K562 (cell line): ENCODE results near the gene ENTPD5. TPM values are rescaled to one million over a fixed set of nuclear protein-coding genes. Genes with fewer than 3 reads are reported as not detected.
A peak's percentile ranks its signal among the peaks of the same experiment; 100 is the strongest.

Experiments used
- ATAC-seq: fragments of 200-7000 bp; cut with Tn5 transposase; 3 replicates; pipeline ENCODE4 v1.9.1; 2020; ENCODE audit warnings: moderate library complexity
- BruUV-seq: library from RNA; stranded (reverse); fragments of 400-500 nt; replicated peaks from 2 replicates; lab custom pipeline; 2021; lab: Mats Ljungman, UMichigan
- CTCF ChIA-PET: fragments of 300-600 bp; formaldehyde crosslinking; extraction: SDS; loops from one replicate; lab custom pipeline; 2021; ENCODE audit warnings: low intra/inter-chr PET ratio; lab: Yijun Ruan, JAX
- POLR2A ChIA-PET: fragments of 300-600, 350-650 bp; sonication (Branson Sonifier 250); formaldehyde crosslinking; extraction: SDS; loops from one replicate; lab custom pipeline; 2021; ENCODE audit warnings: antibody characterized with exemption, inconsistent platforms; lab: Yijun Ruan, JAX
- DNase-seq, 4 experiments: peaks; one replicate each; pipeline versions ENCODE4 v3.0.0 to v3.0.0-alpha.2; 2011 to 2018; ENCODE audit warnings: low spot score in 3 of 4, mixed read lengths in 3 of 4; ENCODE audit errors: extremely low read depth in 1 of 4
- FAIRE-seq: peaks from 2 replicates; lab custom pipeline; 2011; peaks lifted over from hg19 to GRCh38; lab: Jason Lieb, UNC
- H2AFZ ChIP-seq: 2 replicates; pipeline ENCODE4 v1.6.0; 2011; ENCODE audit warnings: low read depth, low read length, control low read depth, inconsistent platforms
- H3K27ac ChIP-seq: fragments of 200-600 bp; 3 replicates; pipeline ENCODE4 v1.8.0; 2011; ENCODE audit warnings: low read depth, mild to moderate bottlenecking, control low read depth, inconsistent platforms, low read length, moderate library complexity, mixed read lengths; ENCODE audit errors: extremely low read depth
- H3K27me3 ChIP-seq, 2 experiments: fragments of 300-600 bp in 1 of 2; 2 replicates in 1 of 2; 3 replicates in 1 of 2; pipeline versions ENCODE4 v1.6.0 to v1.8.0; 2011; ENCODE audit warnings: inconsistent platforms in 2 of 2, low read length in 2 of 2, mild to moderate bottlenecking in 1 of 2, mixed read lengths in 1 of 2, moderate library complexity in 1 of 2; ENCODE audit not compliant: control insufficient read depth in 2 of 2, insufficient read depth in 2 of 2
- H3K36me3 ChIP-seq: fragments of 300-600 bp; 3 replicates; pipeline ENCODE4 v1.8.0; 2011; ENCODE audit warnings: mild to moderate bottlenecking, low read length, inconsistent platforms; ENCODE audit not compliant: control insufficient read depth, insufficient read depth
- H3K4me1 ChIP-seq, 2 experiments: fragments of 200-600 bp in 1 of 2; replicated peaks in 1 of 2; 2 replicates in 1 of 2; 3 replicates in 1 of 2; pipeline versions ENCODE4 v1.5.1 to v1.8.0; 2011; ENCODE audit warnings: inconsistent platforms in 2 of 2, low read length in 2 of 2, mild to moderate bottlenecking in 1 of 2, mixed read lengths in 1 of 2, moderate library complexity in 1 of 2; ENCODE audit not compliant: control insufficient read depth in 2 of 2, insufficient read depth in 2 of 2
- H3K4me2 ChIP-seq: 2 replicates; pipeline ENCODE4 v1.6.1; 2011; ENCODE audit warnings: low read length, control low read depth, inconsistent platforms, mixed read lengths; ENCODE audit not compliant: insufficient read depth
- H3K4me3 ChIP-seq: fragments of 200-600 bp; sonication (generic), shearing (Covaris generic); 2 replicates; pipeline ENCODE4 v1.5.1; 2016; ENCODE audit warnings: control low read depth, inconsistent platforms
- H3K79me2 ChIP-seq: fragments of 200-600 bp; 3 replicates; pipeline ENCODE4 v1.8.0; 2011; ENCODE audit warnings: low read length, inconsistent platforms; ENCODE audit not compliant: control insufficient read depth, insufficient read depth
- H3K9ac ChIP-seq, 2 experiments: 2 replicates each; pipeline versions ENCODE4 v1.6.0 to v1.6.1; 2011; ENCODE audit warnings: low read depth in 2 of 2, low read length in 2 of 2, control low read depth in 1 of 2, inconsistent platforms in 1 of 2, mild to moderate bottlenecking in 1 of 2, mixed read lengths in 1 of 2; ENCODE audit not compliant: insufficient read depth in 1 of 2
- H3K9me1 ChIP-seq: one replicate; pipeline ENCODE4 v1.6.0; 2011; ENCODE audit warnings: inconsistent platforms, mild to moderate bottlenecking, low read length, moderate library complexity; ENCODE audit not compliant: control insufficient read depth, insufficient read depth
- H3K9me3 ChIP-seq: replicated peaks from 2 replicates; pipeline ENCODE4 v1.5.1; 2011; ENCODE audit warnings: low read depth, low read length, inconsistent platforms; ENCODE audit not compliant: control insufficient read depth, insufficient read depth
- H4K20me1 ChIP-seq: replicated peaks from 2 replicates; pipeline ENCODE4 v1.6.1; 2011; ENCODE audit warnings: low read length, inconsistent platforms, mixed read lengths; ENCODE audit not compliant: control insufficient read depth, insufficient read depth
- BRD9 ChIP-seq: fragments of 450-650 bp; IDR thresholded peaks from 2 replicates; pipeline ENCODE4 v1.6.1; 2018; ENCODE audit warnings: low read depth; ENCODE audit not compliant: partially characterized antibody
- EP400 ChIP-seq: fragments of 450-650 bp; IDR thresholded peaks from 2 replicates; pipeline ENCODE4 v1.6.1; 2017; ENCODE audit warnings: antibody characterized with exemption, mild to moderate bottlenecking, moderate library complexity
- ETV6 ChIP-seq, 3 experiments: fragments of 150-350 bp in 1 of 3; sonication (generic) in 1 of 3; formaldehyde crosslinking in 1 of 3; IDR thresholded peaks; 2 replicates each; pipeline versions ENCODE4 v1.6.1 to v1.8.0; 2014 to 2022; ENCODE audit warnings: borderline replicate concordance in 2 of 3, low read depth in 2 of 3, antibody characterized with exemption in 1 of 3, low read length in 1 of 3, mild to moderate bottlenecking in 1 of 3, missing genetic modification reagents in 1 of 3
- HNRNPLL ChIP-seq: fragments of 200-400 bp; formaldehyde crosslinking; IDR thresholded peaks from 2 replicates; pipeline ENCODE4 v1.6.1; 2017; ENCODE audit warnings: low read length, low read depth, mild to moderate bottlenecking; ENCODE audit not compliant: poor library complexity, severe bottlenecking
- POLR2AphosphoS5 ChIP-seq: IDR thresholded peaks from 2 replicates; pipeline ENCODE4 v1.6.1; 2011; ENCODE audit warnings: mild to moderate bottlenecking, low read depth, low read length, moderate library complexity; ENCODE audit not compliant: control insufficient read depth, insufficient read depth
- RFX7 ChIP-seq: fragments of 250-450 bp; sonication (Bioruptor Pico); IDR thresholded peaks from 2 replicates; pipeline ENCODE4 v1.5.1; 2021; ENCODE audit warnings: mild to moderate bottlenecking
- SOX6 ChIP-seq: fragments of 450-650 bp; IDR thresholded peaks from 2 replicates; pipeline ENCODE4 v1.6.1; 2014; ENCODE audit warnings: mild to moderate bottlenecking
- ZNF121 ChIP-seq: sonication (generic); formaldehyde crosslinking; conservative IDR thresholded peaks from 2 replicates; pipeline ENCODE4 v1.8.0; 2022; ENCODE audit warnings: missing genetic modification reagents
- ZNF316 ChIP-seq: fragments of 450-650 bp; IDR thresholded peaks from 2 replicates; pipeline ENCODE4 v1.6.1; 2016
- ZNF586 ChIP-seq: fragments of 450-650 bp; formaldehyde crosslinking; conservative IDR thresholded peaks from 2 replicates; pipeline ENCODE4 v1.4.0; 2020; ENCODE audit warnings: mild to moderate bottlenecking, moderate library complexity
- WGBS: fragments of 100-300 bp; shearing (Covaris generic); methylation state at CpG from one replicate; pipeline ENCODE4 v1.1.6; 2016; ENCODE audit warnings: low coverage, mixed read lengths; ENCODE audit not compliant: insufficient coverage; ENCODE audit errors: missing lambda C conversion rate; 5-methylcytosine and 5-hydroxymethylcytosine counted together
- in situ Hi-C: fragments of 300-500 bp; cut with MboI; formaldehyde crosslinking; loops from 4 replicates; pipeline ENCODE4 v1.15.0; 2018; ENCODE audit warnings: inconsistent platforms, mixed read lengths
- intact Hi-C: fragments of 100-400 bp; cut with micrococcal nuclease; formaldehyde crosslinking; loops from 2 replicates; pipeline ENCODE4 v1.14.2; 2022
- polyA plus RNA-seq, 8 experiments: library from polyadenylated mRNA; depleted of rRNA in 4 of 8; stranded (reverse) in 5 of 8; unstranded in 3 of 8; fragments of >200 nt; fragmentation: Nextera tagmentation in 2 of 8; fragmentation: Illumina TruSeq in 1 of 8; extraction: Ambion mirVana in 2 of 8; extraction: Trizol in 1 of 8; gene quantifications; 2 replicates each; pipeline versions ENCODE4 v1.2.1 to v1.2.3, GENCODE V29; 2011 to 2014; ENCODE audit warnings: inconsistent platforms in 1 of 8, missing spikeins in 1 of 8
- total RNA-seq, 7 experiments: library from RNA; depleted of rRNA in 6 of 7; stranded (reverse); fragments of >200 nt in 6 of 7; fragmentation: Illumina TruSeq in 2 of 7; extraction: Trizol in 2 of 7; gene quantifications; 2 replicates each; pipeline versions ENCODE4 v1.2.1 to v1.2.3, GENCODE V29; 2011 to 2021; ENCODE audit warnings: low replicate concordance in 1 of 7
- TF ChIP-seq, protein P1 (sequence below), 3 experiments: IDR thresholded peaks in 2 of 3; conservative IDR thresholded peaks in 1 of 3; 2 replicates each; pipeline ENCODE4 v1.5.1; 2011 to 2012; ENCODE audit warnings: low read length in 3 of 3, mild to moderate bottlenecking in 3 of 3, control low read depth in 2 of 3, improper control_type of control experiment in 1 of 3, inconsistent platforms in 1 of 3, low read depth in 1 of 3, mixed read lengths in 1 of 3, moderate library complexity in 1 of 3; ENCODE audit not compliant: insufficient read depth in 2 of 3
- TF ChIP-seq, protein P2 (sequence below): fragments of 250-450 bp; sonication (Bioruptor Pico); IDR thresholded peaks from 2 replicates; pipeline ENCODE4 v1.4.0; 2020; ENCODE audit warnings: mild to moderate bottlenecking, moderate library complexity, borderline replicate concordance

ENTPD5 gene
- total and polyA plus RNA-seq, 9 of the 15 experiments (the other 6 are each of a cell fraction or from before 2014, with no cell fraction given): 2.7 to 15.3 (median 10.3) TPM

DNA sequence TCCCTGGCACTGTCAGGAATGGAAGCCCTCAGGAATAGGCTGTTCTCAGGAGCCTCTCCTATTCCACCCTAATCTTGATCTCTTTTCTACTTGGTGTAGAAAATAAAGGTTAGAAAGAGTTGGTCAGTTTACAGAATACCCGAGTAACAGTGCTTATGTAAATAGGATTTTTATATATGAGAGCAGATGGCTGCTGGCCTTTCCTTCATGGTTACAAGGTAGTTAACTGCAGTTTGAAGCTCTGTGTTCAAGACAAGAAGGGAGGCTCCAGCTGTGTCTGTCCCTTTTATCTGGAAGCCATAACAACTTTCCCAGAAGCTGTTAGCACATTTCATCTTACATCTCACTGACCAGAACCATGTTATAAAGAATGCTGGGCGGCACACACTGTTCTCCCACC is 23.2 kb upstream of the ENTPD5 start (continued):
- TF ChIP-seq ETV6 (IDR thresholded peaks at IDR 0.05; ENCODE audit: borderline replicate concordance in 1 of 2, low read depth in 2 of 2, low read length in 1 of 2) (no peak), ETV6 (CRISPR knock-in tag; IDR thresholded peaks at IDR 0.05; ENCODE audit: borderline replicate concordance) (no peak)
- TF ChIP-seq, all 486 proteins: peak for 0

- Histone ChIP-seq H4K20me1 (no peaks in the 10 kb centered on the region), H3K4me3 (no peak overlapping the region), H3K36me3 (no peaks in the 10 kb centered on the region), H3K9ac (no peak overlapping the region), H3K4me1 (0 out of 5 replicates have a peak, but pooled peaks cover 0 to 2% of the 10 kb centered on the region in 2 experiments), H3K79me2 (no peaks in the 10 kb centered on the region), H3K27ac (no peak overlapping the region), H3K9me1 (no peaks in the 10 kb centered on the region), H2AFZ (no peak overlapping the region), H3K27me3 (no peaks in the 10 kb centered on the region), H3K4me2 (no peak overlapping the region), H3K9me3 (no peaks in the 10 kb centered on the region)
- ATAC-seq (peak; percentile 81), DNase-seq (peak; percentile 25 to 62 (median 29)), FAIRE-seq (peak; percentile 85)
- ChIA-PET CTCF (interaction anchor here (0.6 to 1.4 kb wide), 2 partner anchors 286 to 310 kb away, joined by 3 read pairs; no protein-coding TSS in a partner anchor), POLR2A (no interaction called here)
- WGBS: 47% methylated on average over 3 of the region's 3 CpGs
- in situ Hi-C loops (no loop called here), intact Hi-C loops (loop anchor here (5.0 kb wide), 1 partner anchor 211 kb away; no protein-coding TSS in a partner anchor)
- no TSS peak for BruUV-seq
- TF ChIP-seq ZNF586 (CRISPR knock-in tag) (no peak), HNRNPLL (no peak), ZNF316 (peak; percentile 69), ZNF121 (no peak), POLR2AphosphoS5 (no peak), BRD9 (no peak), RFX7 (CRISPR knock-in tag) (no peak), SOX6 (no peak), EP400 (no peak)
- TF ChIP-seq, protein P1, sequence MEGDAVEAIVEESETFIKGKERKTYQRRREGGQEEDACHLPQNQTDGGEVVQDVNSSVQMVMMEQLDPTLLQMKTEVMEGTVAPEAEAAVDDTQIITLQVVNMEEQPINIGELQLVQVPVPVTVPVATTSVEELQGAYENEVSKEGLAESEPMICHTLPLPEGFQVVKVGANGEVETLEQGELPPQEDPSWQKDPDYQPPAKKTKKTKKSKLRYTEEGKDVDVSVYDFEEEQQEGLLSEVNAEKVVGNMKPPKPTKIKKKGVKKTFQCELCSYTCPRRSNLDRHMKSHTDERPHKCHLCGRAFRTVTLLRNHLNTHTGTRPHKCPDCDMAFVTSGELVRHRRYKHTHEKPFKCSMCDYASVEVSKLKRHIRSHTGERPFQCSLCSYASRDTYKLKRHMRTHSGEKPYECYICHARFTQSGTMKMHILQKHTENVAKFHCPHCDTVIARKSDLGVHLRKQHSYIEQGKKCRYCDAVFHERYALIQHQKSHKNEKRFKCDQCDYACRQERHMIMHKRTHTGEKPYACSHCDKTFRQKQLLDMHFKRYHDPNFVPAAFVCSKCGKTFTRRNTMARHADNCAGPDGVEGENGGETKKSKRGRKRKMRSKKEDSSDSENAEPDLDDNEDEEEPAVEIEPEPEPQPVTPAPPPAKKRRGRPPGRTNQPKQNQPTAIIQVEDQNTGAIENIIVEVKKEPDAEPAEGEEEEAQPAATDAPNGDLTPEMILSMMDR (IDR thresholded peaks at IDR 0.05 in 2 of 3, conservative IDR thresholded peaks at IDR 0.05 in 1 of 3; ENCODE audit: insufficient read depth in 2 of 3, low read depth in 1 of 3, low read length in 3 of 3): peak; percentile 17 to 59 (median 38); a peak in 5 of 6 replicates
- TF ChIP-seq, protein P2, sequence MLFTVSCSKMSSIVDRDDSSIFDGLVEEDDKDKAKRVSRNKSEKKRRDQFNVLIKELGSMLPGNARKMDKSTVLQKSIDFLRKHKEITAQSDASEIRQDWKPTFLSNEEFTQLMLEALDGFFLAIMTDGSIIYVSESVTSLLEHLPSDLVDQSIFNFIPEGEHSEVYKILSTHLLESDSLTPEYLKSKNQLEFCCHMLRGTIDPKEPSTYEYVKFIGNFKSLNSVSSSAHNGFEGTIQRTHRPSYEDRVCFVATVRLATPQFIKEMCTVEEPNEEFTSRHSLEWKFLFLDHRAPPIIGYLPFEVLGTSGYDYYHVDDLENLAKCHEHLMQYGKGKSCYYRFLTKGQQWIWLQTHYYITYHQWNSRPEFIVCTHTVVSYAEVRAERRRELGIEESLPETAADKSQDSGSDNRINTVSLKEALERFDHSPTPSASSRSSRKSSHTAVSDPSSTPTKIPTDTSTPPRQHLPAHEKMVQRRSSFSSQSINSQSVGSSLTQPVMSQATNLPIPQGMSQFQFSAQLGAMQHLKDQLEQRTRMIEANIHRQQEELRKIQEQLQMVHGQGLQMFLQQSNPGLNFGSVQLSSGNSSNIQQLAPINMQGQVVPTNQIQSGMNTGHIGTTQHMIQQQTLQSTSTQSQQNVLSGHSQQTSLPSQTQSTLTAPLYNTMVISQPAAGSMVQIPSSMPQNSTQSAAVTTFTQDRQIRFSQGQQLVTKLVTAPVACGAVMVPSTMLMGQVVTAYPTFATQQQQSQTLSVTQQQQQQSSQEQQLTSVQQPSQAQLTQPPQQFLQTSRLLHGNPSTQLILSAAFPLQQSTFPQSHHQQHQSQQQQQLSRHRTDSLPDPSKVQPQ (CRISPR knock-in tag): no peak
Measured at GRCh38 chr14:74038020-74038859, 19.2 kb upstream of the ENTPD5 start.
